GM12873 (cell line): ENCODE data around the gene BCR.

Experiments used
- TF ChIP-seq, protein P1 (sequence below): IDR thresholded peaks from 2 replicates; pipeline ENCODE4 v1.5.1; 2012; ENCODE audit warnings: low read depth, mild to moderate bottlenecking, moderate library complexity, low read length, control low read depth; ENCODE audit not compliant: insufficient read depth; ENCODE audit errors: missing control alignments

The BCR gene

DNA sequence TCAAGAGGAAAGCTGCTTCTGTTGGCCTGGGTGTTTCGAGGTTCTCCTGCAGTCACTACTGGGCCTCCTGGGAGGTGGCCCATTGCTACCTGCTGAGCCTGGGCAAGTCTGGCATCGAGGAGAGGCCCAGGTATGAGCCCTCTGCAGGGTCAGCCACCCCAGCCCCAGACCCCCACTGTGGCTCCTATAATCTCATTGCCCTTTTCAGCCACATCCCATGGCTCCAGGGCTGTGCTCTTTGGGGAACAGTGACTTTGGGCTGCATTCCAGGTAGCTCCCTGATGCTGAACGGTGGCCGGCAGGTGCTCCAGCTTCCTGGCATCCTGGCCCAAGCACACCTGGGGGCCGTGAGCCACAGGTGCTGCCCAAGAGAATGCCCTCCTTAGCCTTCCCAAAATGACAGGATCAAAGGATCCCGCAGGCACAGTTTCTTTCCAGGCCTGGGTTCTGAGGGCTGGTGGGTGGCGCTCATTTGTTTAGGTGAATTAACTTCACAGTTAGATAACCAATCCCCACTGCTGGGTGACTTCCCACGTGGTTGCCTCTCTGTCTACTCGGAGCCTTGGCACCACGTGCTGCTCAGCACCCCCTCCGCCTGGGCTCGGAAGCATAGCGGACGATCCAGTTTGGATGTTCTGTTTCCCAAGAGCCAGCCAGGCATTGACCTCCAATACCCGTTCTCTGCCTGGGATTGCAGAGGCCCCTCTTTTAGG lies 97.4 kb downstream of the BCR start:
- TF ChIP-seq, protein P1, sequence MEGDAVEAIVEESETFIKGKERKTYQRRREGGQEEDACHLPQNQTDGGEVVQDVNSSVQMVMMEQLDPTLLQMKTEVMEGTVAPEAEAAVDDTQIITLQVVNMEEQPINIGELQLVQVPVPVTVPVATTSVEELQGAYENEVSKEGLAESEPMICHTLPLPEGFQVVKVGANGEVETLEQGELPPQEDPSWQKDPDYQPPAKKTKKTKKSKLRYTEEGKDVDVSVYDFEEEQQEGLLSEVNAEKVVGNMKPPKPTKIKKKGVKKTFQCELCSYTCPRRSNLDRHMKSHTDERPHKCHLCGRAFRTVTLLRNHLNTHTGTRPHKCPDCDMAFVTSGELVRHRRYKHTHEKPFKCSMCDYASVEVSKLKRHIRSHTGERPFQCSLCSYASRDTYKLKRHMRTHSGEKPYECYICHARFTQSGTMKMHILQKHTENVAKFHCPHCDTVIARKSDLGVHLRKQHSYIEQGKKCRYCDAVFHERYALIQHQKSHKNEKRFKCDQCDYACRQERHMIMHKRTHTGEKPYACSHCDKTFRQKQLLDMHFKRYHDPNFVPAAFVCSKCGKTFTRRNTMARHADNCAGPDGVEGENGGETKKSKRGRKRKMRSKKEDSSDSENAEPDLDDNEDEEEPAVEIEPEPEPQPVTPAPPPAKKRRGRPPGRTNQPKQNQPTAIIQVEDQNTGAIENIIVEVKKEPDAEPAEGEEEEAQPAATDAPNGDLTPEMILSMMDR, result no peak

DNA sequence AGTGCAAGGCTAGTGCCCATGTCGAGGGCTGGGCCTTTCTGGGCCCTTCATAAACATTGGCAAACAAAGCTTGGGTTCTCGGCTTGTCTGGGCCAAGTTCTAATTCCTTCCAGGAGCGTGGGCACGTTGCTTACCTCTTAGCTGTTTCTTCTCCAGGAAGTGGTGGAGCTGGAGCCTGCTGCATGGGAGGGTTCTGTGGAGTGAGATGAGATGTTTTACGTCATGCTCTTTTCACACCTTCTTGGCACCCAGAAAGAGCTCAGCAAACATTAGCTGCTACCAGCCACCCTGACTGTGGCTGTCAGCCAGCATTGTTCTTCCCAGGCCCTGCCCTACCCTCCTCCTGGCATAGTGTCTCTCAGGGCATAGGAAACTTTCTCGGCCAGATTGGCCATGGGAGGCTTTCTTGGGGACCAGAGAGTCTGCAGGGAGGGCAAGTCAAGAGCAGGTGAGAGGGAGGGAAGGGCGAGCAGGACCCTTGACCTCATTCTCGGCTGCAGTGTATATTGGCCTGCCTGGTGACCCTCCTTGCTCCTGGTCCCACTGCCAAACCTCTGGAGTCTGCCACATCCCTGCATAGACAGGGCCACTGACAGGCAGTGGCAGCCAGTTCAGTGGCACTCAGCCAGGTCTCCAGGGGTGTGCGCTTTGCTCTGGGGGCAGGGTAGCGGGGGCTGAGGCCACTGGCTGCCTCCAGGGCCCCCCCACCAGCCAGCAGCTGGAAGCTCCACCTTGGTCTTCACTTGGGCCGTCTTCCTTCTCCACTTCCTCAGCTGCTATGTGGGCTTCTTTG lies 98.8 kb downstream of the BCR start:
- TF ChIP-seq, protein P1, result no peak

DNA sequence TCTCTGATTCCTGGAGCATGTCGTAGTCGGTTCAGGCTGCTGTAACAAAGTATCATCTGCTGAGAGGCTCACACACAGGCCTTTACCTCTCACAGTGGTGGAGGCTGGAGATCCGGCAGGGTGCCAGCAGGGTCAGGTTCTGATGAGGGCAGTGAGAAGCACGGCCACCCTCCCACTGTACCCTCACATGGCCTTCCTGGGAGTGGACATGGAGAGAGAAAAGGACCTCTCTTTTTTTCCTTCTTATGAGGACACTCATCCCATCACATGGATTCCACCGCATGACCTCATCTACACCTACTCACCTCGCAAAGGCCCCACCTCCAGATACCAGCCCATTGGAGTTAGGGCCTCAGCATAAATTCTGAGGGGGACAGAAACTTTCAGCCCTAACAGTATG lies 99.5 kb downstream of the BCR start:
- TF ChIP-seq, protein P1, result no peak

DNA sequence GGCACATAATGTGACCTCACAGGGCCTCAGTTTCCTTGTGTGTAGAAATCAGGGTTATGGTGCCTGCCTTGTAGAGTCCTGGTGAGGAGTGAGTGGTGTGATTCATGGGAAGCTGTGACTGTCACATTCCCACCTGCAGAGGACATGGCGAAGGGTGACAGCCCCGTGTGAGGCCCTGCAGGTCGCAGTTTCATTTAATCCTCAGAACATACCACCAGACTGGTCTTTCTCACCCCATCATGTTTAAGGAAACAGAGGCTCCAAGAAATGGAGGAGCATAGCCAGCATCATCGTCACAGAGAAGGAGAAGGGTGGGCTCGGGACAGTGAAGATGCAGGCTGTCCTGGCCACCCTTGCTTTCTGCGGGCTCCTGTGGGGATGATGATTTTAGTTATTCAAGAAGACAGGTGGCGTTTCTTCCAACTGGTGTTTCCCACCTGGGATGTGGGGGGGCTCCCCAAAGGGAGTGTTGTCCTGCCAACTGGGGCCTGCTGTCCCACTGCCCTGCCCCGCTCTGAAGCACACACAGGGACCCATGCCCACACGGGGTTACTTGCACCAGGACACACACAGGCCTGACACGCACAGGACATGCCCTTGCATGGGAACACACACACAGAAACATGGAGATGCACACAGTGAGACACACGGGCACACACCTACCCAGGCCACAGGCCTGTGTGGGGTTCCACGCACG lies 100.2 kb downstream of the BCR start:
- TF ChIP-seq, protein P1, result no peak

DNA sequence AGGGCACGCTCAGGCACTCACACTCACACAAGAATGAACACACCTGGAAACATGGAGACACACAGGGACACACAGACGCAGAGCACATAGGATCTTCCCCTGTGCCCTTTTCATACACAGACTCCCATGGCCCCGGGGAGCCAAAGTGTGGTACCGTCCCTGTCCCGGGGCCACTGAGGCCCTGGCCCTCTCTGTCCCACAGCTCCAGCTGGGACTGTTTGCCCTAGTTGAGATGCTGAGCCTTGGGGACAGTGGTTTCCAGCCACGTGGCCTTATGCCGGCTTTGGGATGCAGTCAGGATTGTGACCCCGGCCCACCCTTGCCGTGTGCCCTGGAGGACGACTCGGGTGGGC lies 100.7 kb downstream of the BCR start:
- TF ChIP-seq, protein P1, result no peak

DNA sequence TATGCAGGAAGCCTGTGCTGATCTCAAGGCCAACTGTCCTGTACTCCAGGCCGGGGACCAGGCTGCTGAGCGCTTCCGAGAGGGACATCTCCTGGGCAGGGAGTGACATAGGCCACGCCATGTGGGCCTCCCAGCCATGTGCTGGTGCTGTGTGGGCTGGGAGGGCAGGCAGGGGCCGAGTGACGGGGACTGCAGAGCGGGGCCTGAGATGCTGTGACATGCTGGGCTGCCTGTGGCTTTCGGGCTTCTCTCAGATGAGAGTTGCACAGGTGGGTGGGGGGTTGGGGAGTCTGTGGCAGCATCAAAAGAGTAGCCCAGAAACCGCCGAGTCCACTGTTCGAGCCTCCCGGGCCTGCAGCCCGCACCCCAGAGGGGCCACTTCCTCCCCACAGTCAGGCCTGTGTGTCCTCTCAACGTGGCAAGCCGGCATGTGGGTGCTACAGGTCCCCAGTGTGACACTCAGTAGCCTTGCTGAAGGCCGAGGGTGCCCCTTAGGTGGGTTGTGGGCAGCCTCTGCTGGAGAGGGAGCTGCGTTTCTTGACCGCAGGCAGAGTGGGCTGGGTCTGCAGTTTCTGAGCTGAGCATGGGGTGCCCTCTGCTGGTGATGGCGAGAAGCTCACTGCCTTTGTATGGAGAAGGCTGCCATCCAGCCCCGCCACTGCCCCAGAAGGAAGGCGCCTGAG lies 101.2 kb downstream of the BCR start:
- TF ChIP-seq, protein P1, result peak; percentile 97

DNA sequence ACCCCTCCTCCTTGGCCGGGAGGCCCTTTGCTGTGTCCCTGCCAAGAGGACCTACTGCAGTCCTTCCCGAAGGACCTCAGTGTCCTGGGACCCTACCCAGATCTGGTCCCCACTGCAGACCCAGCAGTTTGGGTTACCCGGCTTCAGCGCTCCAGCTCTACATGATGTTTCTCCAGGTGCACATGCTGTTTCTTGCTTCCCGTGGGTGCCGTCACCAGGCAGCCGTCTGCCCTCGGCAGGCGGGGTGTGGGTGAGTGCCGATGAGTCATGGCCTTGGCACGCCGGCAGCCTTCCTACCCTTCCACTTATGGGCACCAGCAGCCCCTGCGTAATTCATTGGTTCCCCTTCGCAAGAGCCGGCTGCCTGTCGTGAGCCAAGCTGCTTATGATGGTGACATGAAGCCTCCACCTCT lies 101.8 kb downstream of the BCR start:
- TF ChIP-seq, protein P1, result no peak
